ENCODE measurements around the gene BIRC5.

BIRC5 gene

GRCh38 chr17:78248051-78248914 lies 34.2 kb downstream of the BIRC5 start:
- ChIA-PET POLR2A (interaction anchor here (0.7 kb wide), 1 partner anchor 61 kb away, joined by 3 read pairs; the partner anchor contains the start of genes AFMID and TK1), CTCF (interaction anchor here (1.2 to 5.5 kb wide), 6 partner anchors 11 to 232 kb away, joined by 3 to 71 read pairs (median 22); no protein-coding TSS in a partner anchor)
- no peak for TF ChIP-seq CTCF (IDR thresholded peaks at IDR 0.05; ENCODE audit: control extremely low read depth, extremely low read depth, low read depth, missing control alignments)

GRCh38 chr17:78249074-78249817 lies 35.2 kb downstream of the BIRC5 start:
- CTCF ChIA-PET, result interaction anchor here (0.6 to 5.5 kb wide), 24 partner anchors 7 to 233 kb away, joined by 3 to 71 read pairs (median 6); partner anchors contain the start of gene TMEM235
- DNase-seq (ENCODE audit: extremely low spot score), result no peak
- TF ChIP-seq CTCF (IDR thresholded peaks at IDR 0.05; ENCODE audit: control extremely low read depth, extremely low read depth, low read depth, missing control alignments), result no peak
- POLR2A ChIA-PET, result no interaction called here

More at GRCh38 chr17:78248051-78248914, 34.2 kb downstream of the BIRC5 start:
- DNase-seq (ENCODE audit: extremely low spot score), result no peak

- POLR2A ChIA-PET, result interaction anchor here (1.0 kb wide), 1 partner anchor 24 kb away, joined by 3 read pairs; no protein-coding TSS in a partner anchor
- CTCF ChIA-PET, result interaction anchor here (0.6 to 5.5 kb wide), 45 partner anchors 8 to 355 kb away, joined by 3 to 71 read pairs (median 5); partner anchors contain the start of gene TMEM235
- TF ChIP-seq CTCF (IDR thresholded peaks at IDR 0.05; ENCODE audit: control extremely low read depth, extremely low read depth, low read depth, missing control alignments), result no peak
- DNase-seq (ENCODE audit: extremely low spot score), result no peak
Measured at GRCh38 chr17:78249818-78250806, 36.1 kb downstream of the BIRC5 start.

GRCh38 chr17:78250891-78251772 lies 37.1 kb downstream of the BIRC5 start:
- CTCF ChIA-PET, result interaction anchor here (0.6 to 5.5 kb wide), 53 partner anchors 9 to 354 kb away, joined by 3 to 71 read pairs (median 5); partner anchors contain the start of genes SOCS3 and TMEM235
- DNase-seq (ENCODE audit: extremely low spot score), result peak; percentile 94
- POLR2A ChIA-PET, result interaction anchor here (1.0 to 1.2 kb wide), 2 partner anchors 25 to 27 kb away, joined by 3 read pairs; no protein-coding TSS in a partner anchor
- peak; percentile 99 for TF ChIP-seq CTCF (IDR thresholded peaks at IDR 0.05; ENCODE audit: control extremely low read depth, extremely low read depth, low read depth, missing control alignments)

- ChIA-PET CTCF (interaction anchor here (0.6 to 5.5 kb wide), 37 partner anchors 8 to 235 kb away, joined by 3 to 71 read pairs (median 5); partner anchors contain the start of genes SOCS3, TK1 and TMEM235), POLR2A (interaction anchor here (1.2 kb wide), 1 partner anchor 27 kb away, joined by 3 read pairs; no protein-coding TSS in a partner anchor)
- no peak for DNase-seq (ENCODE audit: extremely low spot score)
- TF ChIP-seq CTCF (IDR thresholded peaks at IDR 0.05; ENCODE audit: control extremely low read depth, extremely low read depth, low read depth, missing control alignments), result no peak
Measured at GRCh38 chr17:78251773-78252103, 37.7 kb downstream of the BIRC5 start.
